ENCODE results near the gene MAP7D3.
"Not testable (repeated sequence)": the region's sequence is repeated elsewhere in the genome, so short reads cannot be mapped to it uniquely, and the experiment has no call there.

MAP7D3 gene, protein sequence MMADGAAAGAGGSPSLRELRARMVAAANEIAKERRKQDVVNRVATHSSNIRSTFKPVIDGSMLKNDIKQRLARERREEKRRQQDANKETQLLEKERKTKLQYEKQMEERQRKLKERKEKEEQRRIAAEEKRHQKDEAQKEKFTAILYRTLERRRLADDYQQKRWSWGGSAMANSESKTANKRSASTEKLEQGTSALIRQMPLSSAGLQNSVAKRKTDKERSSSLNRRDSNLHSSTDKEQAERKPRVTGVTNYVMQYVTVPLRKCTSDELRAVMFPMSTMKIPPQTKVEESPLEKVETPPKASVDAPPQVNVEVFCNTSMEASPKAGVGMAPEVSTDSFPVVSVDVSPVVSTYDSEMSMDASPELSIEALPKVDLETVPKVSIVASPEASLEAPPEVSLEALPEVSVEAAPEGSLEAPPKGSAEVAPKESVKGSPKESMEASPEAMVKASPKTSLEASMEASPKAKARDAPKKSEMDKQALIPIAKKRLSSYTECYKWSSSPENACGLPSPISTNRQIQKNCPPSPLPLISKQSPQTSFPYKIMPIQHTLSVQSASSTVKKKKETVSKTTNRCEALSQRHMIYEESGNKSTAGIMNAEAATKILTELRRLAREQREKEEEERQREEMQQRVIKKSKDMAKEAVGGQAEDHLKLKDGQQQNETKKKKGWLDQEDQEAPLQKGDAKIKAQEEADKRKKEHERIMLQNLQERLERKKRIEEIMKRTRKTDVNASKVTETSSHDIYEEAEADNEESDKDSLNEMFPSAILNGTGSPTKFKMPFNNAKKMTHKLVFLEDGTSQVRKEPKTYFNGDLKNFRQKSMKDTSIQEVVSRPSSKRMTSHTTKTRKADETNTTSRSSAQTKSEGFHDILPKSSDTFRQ

DNA sequence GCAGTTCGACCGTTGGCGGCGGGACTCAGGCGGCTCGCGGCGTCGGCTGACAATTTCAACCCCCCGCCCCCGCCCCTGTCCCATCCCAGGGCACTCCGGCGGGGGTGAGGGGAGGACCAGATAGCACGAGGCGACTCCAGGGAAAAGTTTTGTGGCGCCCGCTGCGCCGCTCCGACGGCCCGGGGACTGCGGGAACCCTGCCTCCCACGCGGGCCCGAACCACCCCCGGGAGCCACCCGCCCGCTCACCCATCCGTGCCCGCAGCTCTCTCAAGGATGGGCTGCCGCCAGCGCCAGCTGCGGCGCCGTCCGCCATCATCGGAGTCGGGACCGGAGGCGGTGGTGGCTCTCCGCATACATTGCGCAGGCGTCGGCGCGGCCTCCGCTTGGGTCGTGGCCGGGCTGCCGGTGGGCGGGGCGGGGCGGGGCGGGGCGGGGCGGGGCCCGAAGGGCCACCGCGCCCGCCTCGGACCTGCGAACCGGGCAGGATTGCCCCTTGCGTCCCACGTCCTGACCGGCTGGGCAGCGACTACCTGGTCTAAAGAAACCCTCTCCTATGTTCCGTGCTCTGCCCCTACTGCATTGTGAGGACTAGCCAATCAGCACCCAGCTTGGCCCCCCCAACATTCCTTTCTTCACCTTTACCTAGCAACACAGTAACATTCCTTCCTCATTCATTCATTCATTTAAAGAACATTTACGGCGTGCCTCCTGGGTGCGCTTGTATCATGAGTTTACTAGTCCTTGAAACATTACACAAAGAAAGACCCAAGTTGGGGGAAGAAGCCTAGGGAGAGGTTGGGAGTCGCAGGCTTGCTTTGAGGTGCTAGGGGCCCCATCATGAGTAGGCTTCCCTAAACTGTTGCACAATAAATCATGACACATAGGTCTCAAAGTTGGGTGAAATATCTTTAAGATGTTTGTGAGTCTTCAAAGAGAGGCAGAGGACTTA is at the start of gene MAP7D3:
Gene MAP7D3, minus strand, starts transcription at position 360 of the 951 bp plus-strand sequence. Its CDS starts 42 bp downstream, at position 318.
- H3K27ac ChIP-seq, result peak within 1 kb of the TSS; percentile 60
- DNase-seq (ENCODE audit: low read depth, low spot score), result no peak

DNA sequence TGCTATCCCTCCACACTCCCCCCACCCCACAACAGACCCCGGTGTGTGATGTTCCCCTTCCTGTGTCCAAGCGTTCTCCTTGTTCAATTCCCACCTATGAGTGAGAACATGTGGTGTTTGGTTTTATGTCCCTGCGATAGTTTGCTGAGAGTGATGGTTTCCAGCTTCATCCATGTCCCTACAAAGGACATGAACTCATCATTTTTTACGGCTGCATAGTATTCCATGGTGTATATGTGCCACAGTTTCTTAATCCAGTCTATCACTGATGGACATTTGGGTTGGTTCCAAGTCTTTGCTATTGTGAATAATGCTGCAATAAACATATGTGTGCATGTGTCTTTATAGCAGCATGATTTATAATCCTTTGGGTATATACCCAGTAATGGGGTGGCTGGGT is 49.5 kb upstream of the MAP7D3 start, which contains the start of gene ADGRG4:
Gene ADGRG4, plus strand, starts transcription at position 243 of the 400 bp plus-strand sequence. CDS start 7,815 bp downstream, outside the sequence.
- not testable (repeated sequence) for DNase-seq (ENCODE audit: low read depth, low spot score); H3K27ac ChIP-seq

DNA sequence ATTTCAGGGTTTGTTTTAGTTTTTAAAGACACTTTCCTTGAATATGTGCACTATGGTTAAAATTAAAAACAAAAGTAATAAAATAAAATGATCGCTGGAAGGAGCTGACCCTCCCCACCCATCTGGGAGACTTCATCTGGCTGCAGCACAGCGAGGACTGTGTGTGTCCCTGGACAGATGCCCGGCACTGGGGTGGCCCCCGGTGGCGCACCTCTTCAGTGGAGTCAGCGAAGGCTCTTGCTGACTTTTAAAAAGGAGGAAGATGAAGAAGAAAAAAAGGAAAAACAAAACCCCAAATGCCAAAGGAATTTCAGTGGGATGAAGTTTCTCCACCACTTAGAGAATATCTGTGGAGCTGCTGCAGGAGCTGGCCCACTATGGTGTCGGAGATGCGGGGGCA is 44.2 kb upstream of the MAP7D3 start:
- no peak for DNase-seq (ENCODE audit: low read depth, low spot score)
- no peak overlapping the region for H3K27ac ChIP-seq

DNA sequence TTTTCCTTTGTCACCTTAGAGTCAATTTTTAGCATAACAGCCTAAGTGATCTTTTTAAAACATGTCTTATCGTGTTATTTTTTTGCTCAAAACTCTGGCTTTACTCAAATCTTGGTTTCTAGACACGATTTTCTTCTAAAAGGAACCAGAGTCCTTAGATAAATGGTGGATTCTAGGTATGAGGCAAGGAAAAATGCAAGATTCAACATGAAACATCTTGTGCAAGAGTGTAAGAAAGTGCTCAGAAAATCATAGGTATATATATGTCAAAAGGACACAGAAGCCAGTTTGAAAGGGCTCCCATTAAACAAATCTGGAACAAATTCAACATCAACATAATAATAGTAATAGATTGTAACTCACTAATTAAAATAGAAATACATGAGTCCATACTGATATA is 41.5 kb upstream of the MAP7D3 start:
- no peak for DNase-seq (ENCODE audit: low read depth, low spot score)
- H3K27ac ChIP-seq, result no peak overlapping the region

DNA sequence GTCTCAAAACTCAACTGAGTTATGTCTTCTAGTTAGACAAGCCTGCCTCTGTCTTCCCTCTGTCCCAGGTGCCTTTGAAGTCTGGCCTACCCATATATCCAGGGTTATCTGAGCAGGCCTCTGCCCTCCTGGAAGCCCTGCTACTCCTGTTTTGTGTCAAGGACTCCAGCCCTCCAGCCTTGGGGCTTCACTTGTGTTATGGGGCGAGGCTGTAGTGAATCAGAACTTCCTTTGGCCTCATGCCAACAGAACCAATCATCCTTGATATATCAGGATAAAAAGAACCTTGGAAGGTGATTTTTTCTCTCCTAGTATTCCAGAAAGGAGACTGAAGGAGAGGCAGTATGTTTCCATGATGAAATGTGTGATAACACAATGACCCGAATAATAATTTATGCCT is 40.6 kb upstream of the MAP7D3 start:
- no peak for DNase-seq (ENCODE audit: low read depth, low spot score)
- H3K27ac ChIP-seq, result no peak overlapping the region

DNA sequence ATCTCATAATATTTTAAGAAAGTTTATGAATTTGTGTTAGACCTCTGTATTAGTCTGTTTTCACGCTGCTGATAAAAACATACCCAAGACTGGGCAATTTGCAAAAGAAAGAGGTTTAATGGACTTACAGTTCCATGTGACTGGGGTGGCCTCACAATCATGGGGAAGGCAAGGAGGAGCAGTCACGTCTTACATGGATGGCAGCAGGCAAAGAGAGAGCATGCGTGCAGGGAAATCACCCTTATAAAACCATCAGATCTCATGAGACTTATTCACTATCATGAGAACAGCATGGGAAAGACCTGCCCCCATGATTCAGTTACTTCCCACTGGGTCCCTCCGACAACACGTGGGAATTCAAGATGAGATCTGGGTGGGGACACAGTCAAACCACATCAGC is 35.2 kb upstream of the MAP7D3 start:
- DNase-seq (ENCODE audit: low read depth, low spot score); H3K27ac ChIP-seq: not testable (repeated sequence)

GRCh38 chrX:136275553-136275952 is 24.4 kb upstream of the MAP7D3 start:
- DNase-seq (ENCODE audit: low read depth, low spot score), result no peak
- no peak overlapping the region for H3K27ac ChIP-seq

- DNase-seq (ENCODE audit: low read depth, low spot score), result no peak
- H3K27ac ChIP-seq, result no peak overlapping the region
Measured at GRCh38 chrX:136273986-136274385, 22.8 kb upstream of the MAP7D3 start.

GRCh38 chrX:136272325-136272724 is 21.1 kb upstream of the MAP7D3 start:
- no peak overlapping the region for H3K27ac ChIP-seq
- DNase-seq (ENCODE audit: low read depth, low spot score), result no peak

DNA sequence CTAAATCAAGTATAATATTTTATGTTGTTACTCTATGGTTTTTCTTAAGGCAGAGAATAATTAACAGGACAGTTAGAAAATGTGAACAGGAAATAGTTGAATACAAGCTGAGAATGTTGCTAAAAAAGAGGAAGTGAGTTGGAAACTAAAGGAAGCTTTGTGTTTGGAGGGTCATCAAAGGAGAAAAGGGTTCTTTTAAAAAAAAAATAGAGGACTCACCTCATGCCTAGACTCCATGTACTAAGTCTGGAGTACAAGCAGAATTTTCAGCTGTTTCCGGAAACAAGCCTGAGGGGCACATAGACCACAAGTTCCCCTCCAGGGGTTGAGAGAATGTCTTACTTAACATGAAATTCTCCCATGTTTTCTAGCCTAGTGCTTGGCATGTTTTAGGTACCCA is 20.1 kb upstream of the MAP7D3 start:
- H3K27ac ChIP-seq, result no peak overlapping the region
- no peak for DNase-seq (ENCODE audit: low read depth, low spot score)

DNA sequence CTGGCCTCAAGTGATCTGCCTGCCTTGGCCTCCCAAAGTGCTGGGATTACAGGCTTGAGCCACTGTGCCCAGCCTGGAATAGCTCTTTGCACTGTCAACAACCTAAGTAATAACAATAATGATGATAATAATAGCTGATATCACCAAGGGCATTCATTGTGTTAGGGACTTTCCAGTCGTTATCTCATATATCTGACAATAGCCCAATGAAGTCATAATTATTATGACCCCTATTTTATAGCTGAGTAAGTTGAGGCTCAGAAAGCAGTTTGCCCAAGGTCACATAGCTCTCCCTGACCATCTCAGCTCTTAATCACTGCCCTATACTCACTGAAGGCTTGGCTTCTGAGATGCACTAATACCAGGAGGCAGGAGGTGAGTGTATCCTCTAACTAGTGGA is 18.7 kb upstream of the MAP7D3 start:
- DNase-seq (ENCODE audit: low read depth, low spot score), result no peak
- no peak overlapping the region for H3K27ac ChIP-seq

GRCh38 chrX:136268051-136269048 is 17.1 kb upstream of the MAP7D3 start:
- no peak overlapping the region for H3K27ac ChIP-seq
- DNase-seq (ENCODE audit: low read depth, low spot score), result no peak

- no peak overlapping the region for H3K27ac ChIP-seq
- DNase-seq (ENCODE audit: low read depth, low spot score), result no peak
Measured at GRCh38 chrX:136266828-136267227, 15.6 kb upstream of the MAP7D3 start.

- no peak overlapping the region for H3K27ac ChIP-seq
- DNase-seq (ENCODE audit: low read depth, low spot score), result no peak
Measured at GRCh38 chrX:136262812-136263315, 11.7 kb upstream of the MAP7D3 start.

- DNase-seq (ENCODE audit: low read depth, low spot score), result no peak
- no peak overlapping the region for H3K27ac ChIP-seq
Measured at GRCh38 chrX:136262243-136262642, 11.0 kb upstream of the MAP7D3 start.

- DNase-seq (ENCODE audit: low read depth, low spot score), result no peak
- peak overlapping the region; percentile 67 for H3K27ac ChIP-seq
Measured at GRCh38 chrX:136261321-136261720, 10.1 kb upstream of the MAP7D3 start.

DNA sequence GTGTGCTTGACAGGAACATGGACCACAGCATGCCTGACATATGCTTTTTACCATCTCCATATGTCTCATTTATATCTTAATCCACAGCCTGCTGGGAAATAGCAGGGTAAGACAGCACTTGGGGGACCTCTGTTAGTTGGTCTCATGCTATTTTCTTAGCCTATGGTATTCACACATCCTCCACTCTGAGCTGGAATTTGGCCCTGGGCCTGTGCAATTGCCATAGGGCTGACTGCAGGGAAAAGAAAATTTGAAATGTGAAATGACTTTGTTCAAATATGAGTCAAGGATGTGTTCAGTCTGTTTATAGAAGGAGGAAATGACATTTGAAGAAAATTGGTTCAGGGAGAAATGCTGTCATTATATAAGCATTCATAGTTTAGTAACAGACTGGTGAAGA is 9.6 kb upstream of the MAP7D3 start:
- no peak for DNase-seq (ENCODE audit: low read depth, low spot score)
- H3K27ac ChIP-seq, result peak overlapping the region; percentile 67

DNA sequence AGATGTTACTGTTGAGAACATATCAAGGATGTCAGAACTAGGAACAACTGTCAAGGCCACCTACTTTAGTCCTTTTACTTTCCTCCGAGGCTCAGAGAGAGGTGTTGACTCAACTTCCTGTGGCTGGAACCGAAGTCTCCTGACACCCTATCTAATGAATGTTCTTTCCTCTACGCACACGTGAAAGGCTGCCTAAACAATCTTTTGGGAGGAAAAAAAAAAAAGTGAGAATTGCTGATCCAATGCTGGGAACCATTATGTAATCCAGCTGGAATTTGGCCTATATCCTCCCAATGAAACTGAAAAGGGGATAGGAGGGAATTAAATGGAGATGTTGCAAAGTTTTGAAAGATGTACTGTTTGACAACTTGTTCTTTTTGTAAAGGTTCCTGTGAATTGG is 8.3 kb upstream of the MAP7D3 start:
- no peak for DNase-seq (ENCODE audit: low read depth, low spot score)
- peak overlapping the region; percentile 67 for H3K27ac ChIP-seq

- H3K27ac ChIP-seq, result peak overlapping the region; percentile 67
- no peak for DNase-seq (ENCODE audit: low read depth, low spot score)
Measured at GRCh38 chrX:136258951-136259350, 7.8 kb upstream of the MAP7D3 start.
